ENCODE results near the gene OR2A5. TPM values are rescaled to one million over a fixed set of nuclear protein-coding genes. Genes with fewer than 3 reads are reported as not detected.

The OR2A5 gene
- total and polyA plus RNA-seq, 2 donors (not counting 1 experiment from before 2014, with no cell fraction given): not detected

DNA sequence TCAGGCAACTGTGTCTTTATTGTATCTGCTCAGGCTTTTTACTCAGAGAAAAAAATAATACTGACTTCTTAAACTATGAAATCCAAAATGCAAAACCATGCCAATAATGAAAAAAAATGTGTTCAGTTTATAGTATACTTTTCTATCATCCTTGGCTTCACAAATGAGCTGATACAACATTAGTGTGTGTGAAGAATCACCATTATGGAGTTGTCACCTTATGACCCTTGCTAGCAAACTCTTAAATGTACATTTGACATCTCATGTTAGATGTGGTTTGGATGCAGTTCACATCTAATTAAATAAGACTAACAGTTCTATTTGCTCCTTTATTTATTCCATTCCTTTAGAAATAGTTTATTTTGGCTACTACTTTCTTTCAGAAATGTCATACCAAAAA lies 56.5 kb downstream of the OR2A5 start:
- ATAC-seq (ENCODE audit: low read depth) (no peak), DNase-seq (no peak)
- Histone ChIP-seq H4K20me1 (ENCODE audit: control insufficient read depth, insufficient read depth, low read length, poor library complexity, severe bottlenecking) (no peaks in the 10 kb centered on the region), H3K27me3 (replicated peaks in 1 of 4; ENCODE audit: control extremely low read depth in 1 of 4, control insufficient read depth in 3 of 4, insufficient read depth in 4 of 4, low read length in 3 of 4) (peaks cover 0 to 3% (median 0%) of the 10 kb centered on the region in 4 experiments), H3K4me1 (ENCODE audit: control insufficient read depth in 2 of 2, insufficient read depth in 2 of 2, low read length in 2 of 2) (no peaks in the 10 kb centered on the region), H3K79me2 (ENCODE audit: control insufficient read depth, insufficient read depth, low read length) (no peaks in the 10 kb centered on the region), H3K4me2 (replicated peaks; ENCODE audit: low read depth, low read length, poor library complexity, severe bottlenecking) (no peak overlapping the region), H2AFZ (ENCODE audit: insufficient read depth, low read depth, low read length, poor library complexity, severe bottlenecking) (no peak overlapping the region), H3K4me3 (ENCODE audit: control extremely low read depth in 1 of 5, extremely low read depth in 1 of 5, insufficient read depth in 1 of 5, low read depth in 2 of 5, low read length in 4 of 5) (no peak overlapping the region), H3K27ac (ENCODE audit: low read length in 2 of 2) (no peak overlapping the region), H3K9me3 (ENCODE audit: control extremely low read depth in 1 of 3, control insufficient read depth in 2 of 3, insufficient read depth in 1 of 3, low read length in 2 of 3) (no peaks in the 10 kb centered on the region), H3K36me3 (replicated peaks in 1 of 2; ENCODE audit: control extremely low read depth in 1 of 2, control insufficient read depth in 1 of 2, extremely low read depth in 1 of 2, insufficient read depth in 2 of 2, low read length in 1 of 2) (no peaks in the 10 kb centered on the region), H3K9ac (ENCODE audit: low read length) (no peak overlapping the region)
- TF ChIP-seq EZH2 (IDR thresholded peaks at IDR 0.05; ENCODE audit: borderline replicate concordance, insufficient read depth, low read depth, low read length, poor library complexity, severe bottlenecking): no peak
- TF ChIP-seq, protein P1, sequence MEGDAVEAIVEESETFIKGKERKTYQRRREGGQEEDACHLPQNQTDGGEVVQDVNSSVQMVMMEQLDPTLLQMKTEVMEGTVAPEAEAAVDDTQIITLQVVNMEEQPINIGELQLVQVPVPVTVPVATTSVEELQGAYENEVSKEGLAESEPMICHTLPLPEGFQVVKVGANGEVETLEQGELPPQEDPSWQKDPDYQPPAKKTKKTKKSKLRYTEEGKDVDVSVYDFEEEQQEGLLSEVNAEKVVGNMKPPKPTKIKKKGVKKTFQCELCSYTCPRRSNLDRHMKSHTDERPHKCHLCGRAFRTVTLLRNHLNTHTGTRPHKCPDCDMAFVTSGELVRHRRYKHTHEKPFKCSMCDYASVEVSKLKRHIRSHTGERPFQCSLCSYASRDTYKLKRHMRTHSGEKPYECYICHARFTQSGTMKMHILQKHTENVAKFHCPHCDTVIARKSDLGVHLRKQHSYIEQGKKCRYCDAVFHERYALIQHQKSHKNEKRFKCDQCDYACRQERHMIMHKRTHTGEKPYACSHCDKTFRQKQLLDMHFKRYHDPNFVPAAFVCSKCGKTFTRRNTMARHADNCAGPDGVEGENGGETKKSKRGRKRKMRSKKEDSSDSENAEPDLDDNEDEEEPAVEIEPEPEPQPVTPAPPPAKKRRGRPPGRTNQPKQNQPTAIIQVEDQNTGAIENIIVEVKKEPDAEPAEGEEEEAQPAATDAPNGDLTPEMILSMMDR (IDR thresholded peaks at IDR 0.05): no peak
- H3K4me1 Mint-ChIP-seq: no peaks in the 10 kb centered on the region
- H3K9me3 Mint-ChIP-seq (ENCODE audit: insufficient read depth): no peaks in the 10 kb centered on the region
- intact Hi-C loops (cut with micrococcal nuclease): no loop called here
- ChIA-PET POLR2A (no interaction called here), CTCF (no interaction called here)
- H3K4me3 Mint-ChIP-seq: no peak overlapping the region
- H3K27ac Mint-ChIP-seq: no peak overlapping the region
- peaks cover 12% of the 10 kb centered on the region for H3K27me3 Mint-ChIP-seq

Small RNAs within 50 kb of the gene (small RNA-seq; reads per million reads assigned to genes)
- gene OR2A41P (ENCODE audit: insufficient read length, low read depth, low replicate concordance): not detected

Other genes starting within 250 kb of the OR2A5 start
- gene TCAF1, start 146.8 kb upstream of the OR2A5 start, total RNA-seq: 17.3 and 19.7 TPM in 2 replicates
- 7.1 and 8.6 TPM in 2 replicates for gene TCAF1, start 146.8 kb upstream of the OR2A5 start, polyA plus RNA-seq
- not detected in 2 replicates for gene OR2F2, start 113.7 kb upstream of the OR2A5 start, total RNA-seq
- not detected in 2 replicates for gene OR2F2, start 113.7 kb upstream of the OR2A5 start, polyA plus RNA-seq
- not detected in 2 replicates for gene OR2F1, start 94.1 kb upstream of the OR2A5 start, total RNA-seq
- gene OR2F1, start 94.1 kb upstream of the OR2A5 start, polyA plus RNA-seq: not detected in 2 replicates
- gene OR6B1, start 48.6 kb upstream of the OR2A5 start, total RNA-seq: not detected in 2 replicates
- not detected in 2 replicates for gene OR6B1, start 48.6 kb upstream of the OR2A5 start, polyA plus RNA-seq
- gene OR2A25, start 20.9 kb downstream of the OR2A5 start, total RNA-seq: not detected in 2 replicates
- not detected in 2 replicates for gene OR2A25, start 20.9 kb downstream of the OR2A5 start, polyA plus RNA-seq
- not detected in 2 replicates for gene OR2A12, start 37.3 kb downstream of the OR2A5 start, total RNA-seq
- gene OR2A12, start 37.3 kb downstream of the OR2A5 start, polyA plus RNA-seq: not detected in 2 replicates
- not detected in 2 replicates for gene OR2A2, start 60.6 kb downstream of the OR2A5 start, total RNA-seq
- not detected in 2 replicates for gene OR2A2, start 60.6 kb downstream of the OR2A5 start, polyA plus RNA-seq
- gene OR2A14, start 74.2 kb downstream of the OR2A5 start, total RNA-seq: not detected in 2 replicates
- not detected in 2 replicates for gene OR2A14, start 74.2 kb downstream of the OR2A5 start, polyA plus RNA-seq
- gene CTAGE4, start 134.5 kb downstream of the OR2A5 start, total RNA-seq: not detected in 2 replicates
- 0.09 and 0.12 TPM in 2 replicates for gene CTAGE4, start 134.5 kb downstream of the OR2A5 start, polyA plus RNA-seq
- gene ARHGEF35, start 146.9 kb downstream of the OR2A5 start, total RNA-seq: 2.1 and 4.2 TPM in 2 replicates
- gene ARHGEF35, start 146.9 kb downstream of the OR2A5 start, polyA plus RNA-seq: 0.34 and 0.36 TPM in 2 replicates
- 0.10 TPM in 1 of 2 replicates, not detected in the other for gene OR2A42, start 190.7 kb downstream of the OR2A5 start, total RNA-seq
- 0.13 and 0.31 TPM in 2 replicates for gene OR2A42, start 190.7 kb downstream of the OR2A5 start, polyA plus RNA-seq
- gene OR2A7, start 215.8 kb downstream of the OR2A5 start, total RNA-seq: 1.3 and 2.7 TPM in 2 replicates
- gene OR2A7, start 215.8 kb downstream of the OR2A5 start, polyA plus RNA-seq: 3.3 and 3.6 TPM in 2 replicates
- 1.3 and 1.4 TPM in 2 replicates for gene CTAGE8, start 220.3 kb downstream of the OR2A5 start, total RNA-seq
- gene CTAGE8, start 220.3 kb downstream of the OR2A5 start, polyA plus RNA-seq: 0.91 TPM in 2 replicates